SJSA1 (cell line): ENCODE measurements around the gene KCTD10. TPM values are rescaled to one million over a fixed set of nuclear protein-coding genes. Genes with fewer than 3 reads are reported as not detected.

Source experiments
- DNase-seq, 2 experiments: peaks; one replicate each; pipeline ENCODE4 v3.0.0-alpha.2; 2015 to 2020; ENCODE audit warnings: low spot score in 2 of 2, low read depth in 1 of 2
- H3K27ac ChIP-seq: fragments of 250-450 bp; sonication (Bioruptor Pico); 2 replicates; pipeline ENCODE4 v1.5.1; 2020; ENCODE audit warnings: mild to moderate bottlenecking, moderate library complexity
- H3K27me3 ChIP-seq: fragments of 250-450 bp; sonication (Bioruptor Pico); replicated peaks from 2 replicates; pipeline ENCODE4 v1.5.1; 2020; ENCODE audit warnings: mild to moderate bottlenecking, moderate library complexity
- H3K36me3 ChIP-seq: fragments of 250-450 bp; sonication (Bioruptor Pico); 2 replicates; pipeline ENCODE4 v1.5.1; 2020; ENCODE audit warnings: mild to moderate bottlenecking
- H3K4me1 ChIP-seq: fragments of 250-450 bp; sonication (Bioruptor Pico); replicated peaks from 2 replicates; pipeline ENCODE4 v1.6.1; 2021; ENCODE audit warnings: mild to moderate bottlenecking
- H3K4me3 ChIP-seq: fragments of 250-450 bp; sonication (Bioruptor Pico); 2 replicates; pipeline ENCODE4 v1.5.1; 2020; ENCODE audit warnings: mild to moderate bottlenecking
- H3K9me3 ChIP-seq: fragments of 250-450 bp; sonication (Bioruptor Pico); replicated peaks from 2 replicates; pipeline ENCODE4 v1.5.1; 2020; ENCODE audit warnings: mild to moderate bottlenecking
- total RNA-seq: library from RNA; depleted of rRNA; stranded (reverse); fragments of >200 nt; shearing (Covaris generic); gene quantifications from 2 replicates; pipeline ENCODE4 v1.2.3, GENCODE V29; 2014

The KCTD10 gene
- total RNA-seq, 1 experiment from 2014 or later: 33.0 TPM

DNA sequence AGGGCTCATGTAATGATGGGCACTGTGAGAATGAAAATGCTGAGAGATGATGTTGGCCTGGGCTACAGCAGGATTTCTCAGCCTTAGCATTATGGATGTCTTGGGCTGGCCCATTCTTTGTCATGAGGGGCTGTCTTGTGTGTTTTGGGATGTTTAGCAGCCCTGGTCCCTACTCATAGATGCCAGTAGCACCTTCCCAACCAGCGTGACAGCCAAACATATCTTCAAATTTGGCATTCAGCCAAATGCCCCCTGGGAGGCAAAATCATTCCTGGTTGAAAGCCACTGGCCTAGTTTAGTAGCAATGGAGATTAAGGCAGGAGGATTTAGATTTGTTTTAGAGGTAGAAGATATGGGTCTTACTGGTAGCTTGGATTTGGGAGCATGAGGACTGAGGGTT lies 27.0 kb upstream of the KCTD10 start:
- Histone ChIP-seq H3K4me3 (no peak overlapping the region), H3K9me3 (no peaks in the 10 kb centered on the region), H3K36me3 (peaks cover 64% of the 10 kb centered on the region), H3K27ac (no peak overlapping the region), H3K27me3 (no peaks in the 10 kb centered on the region), H3K4me1 (no peaks in the 10 kb centered on the region)
- no peak for DNase-seq

DNA sequence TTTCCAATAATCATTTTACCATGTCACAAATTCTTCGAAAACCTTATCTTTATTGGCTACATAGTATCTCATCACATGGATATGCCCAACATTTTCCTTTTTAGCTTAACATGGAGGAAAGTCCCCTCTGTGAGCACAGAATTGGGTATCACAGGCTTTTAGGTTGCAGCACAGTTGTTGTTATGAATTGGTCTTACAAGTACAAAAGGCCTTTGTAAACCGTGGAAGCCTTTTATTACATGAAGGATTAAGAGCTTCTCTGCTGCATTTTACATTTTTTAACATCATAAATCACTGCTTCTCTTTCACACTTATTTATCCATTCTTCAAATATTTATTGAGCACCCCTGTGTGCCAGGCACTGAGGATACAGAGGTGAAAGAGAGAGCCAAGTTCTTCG lies 26.5 kb upstream of the KCTD10 start:
- H3K4me1 ChIP-seq: no peaks in the 10 kb centered on the region
- H3K36me3 ChIP-seq: peaks cover 61% of the 10 kb centered on the region
- no peaks in the 10 kb centered on the region for H3K9me3 ChIP-seq
- no peak for DNase-seq
- no peak overlapping the region for H3K4me3 ChIP-seq
- no peak overlapping the region for H3K27ac ChIP-seq
- no peaks in the 10 kb centered on the region for H3K27me3 ChIP-seq

DNA sequence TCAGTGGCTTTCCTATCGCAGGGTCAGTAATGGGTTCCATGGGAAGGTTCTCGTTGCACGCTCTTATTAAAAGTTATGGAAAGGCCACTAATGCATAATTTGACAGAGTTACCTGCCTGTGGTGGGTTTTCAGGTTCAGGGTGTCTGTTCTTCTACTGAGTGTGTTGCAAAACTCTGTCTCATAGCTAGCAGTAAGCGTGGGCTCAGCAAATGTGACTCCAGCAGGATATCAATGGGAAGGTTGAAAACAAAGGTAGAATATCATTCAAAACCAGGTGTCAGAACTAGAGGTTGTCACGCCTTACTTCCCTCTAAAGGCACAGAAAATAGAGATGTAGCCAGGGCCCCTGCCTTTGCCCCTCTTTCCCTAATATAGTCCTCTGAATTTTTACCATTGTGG lies 25.2 kb upstream of the KCTD10 start:
- H3K9me3 ChIP-seq: no peaks in the 10 kb centered on the region
- no peak overlapping the region for H3K4me3 ChIP-seq
- DNase-seq: no peak
- no peaks in the 10 kb centered on the region for H3K4me1 ChIP-seq
- no peak overlapping the region for H3K27ac ChIP-seq
- peaks cover 48% of the 10 kb centered on the region for H3K36me3 ChIP-seq
- H3K27me3 ChIP-seq: no peaks in the 10 kb centered on the region

DNA sequence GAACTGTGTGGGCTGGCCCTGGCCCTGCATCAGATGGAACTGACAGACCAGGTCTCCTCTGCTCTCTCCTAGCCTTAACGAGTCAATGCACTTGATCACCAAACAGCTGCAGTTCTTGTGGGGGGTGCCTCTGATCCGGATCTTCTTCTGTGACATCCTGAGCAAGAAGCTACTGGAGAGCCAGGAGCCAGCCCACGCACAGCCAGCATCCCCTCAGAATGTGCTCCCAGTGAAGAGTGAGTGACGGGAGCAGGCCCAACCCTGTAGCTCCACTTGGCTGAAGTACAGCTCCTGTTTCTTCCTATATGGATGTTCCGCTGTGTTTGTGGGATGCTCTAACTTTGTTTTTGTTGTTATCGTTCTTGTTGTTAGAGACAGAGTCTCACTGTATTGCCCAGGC lies 24.2 kb upstream of the KCTD10 start:
- H3K9me3 ChIP-seq: no peaks in the 10 kb centered on the region
- H3K36me3 ChIP-seq: peaks cover 43% of the 10 kb centered on the region
- no peak for DNase-seq
- H3K4me1 ChIP-seq: no peaks in the 10 kb centered on the region
- H3K27me3 ChIP-seq: no peaks in the 10 kb centered on the region
- H3K4me3 ChIP-seq: no peak overlapping the region
- no peak overlapping the region for H3K27ac ChIP-seq

DNA sequence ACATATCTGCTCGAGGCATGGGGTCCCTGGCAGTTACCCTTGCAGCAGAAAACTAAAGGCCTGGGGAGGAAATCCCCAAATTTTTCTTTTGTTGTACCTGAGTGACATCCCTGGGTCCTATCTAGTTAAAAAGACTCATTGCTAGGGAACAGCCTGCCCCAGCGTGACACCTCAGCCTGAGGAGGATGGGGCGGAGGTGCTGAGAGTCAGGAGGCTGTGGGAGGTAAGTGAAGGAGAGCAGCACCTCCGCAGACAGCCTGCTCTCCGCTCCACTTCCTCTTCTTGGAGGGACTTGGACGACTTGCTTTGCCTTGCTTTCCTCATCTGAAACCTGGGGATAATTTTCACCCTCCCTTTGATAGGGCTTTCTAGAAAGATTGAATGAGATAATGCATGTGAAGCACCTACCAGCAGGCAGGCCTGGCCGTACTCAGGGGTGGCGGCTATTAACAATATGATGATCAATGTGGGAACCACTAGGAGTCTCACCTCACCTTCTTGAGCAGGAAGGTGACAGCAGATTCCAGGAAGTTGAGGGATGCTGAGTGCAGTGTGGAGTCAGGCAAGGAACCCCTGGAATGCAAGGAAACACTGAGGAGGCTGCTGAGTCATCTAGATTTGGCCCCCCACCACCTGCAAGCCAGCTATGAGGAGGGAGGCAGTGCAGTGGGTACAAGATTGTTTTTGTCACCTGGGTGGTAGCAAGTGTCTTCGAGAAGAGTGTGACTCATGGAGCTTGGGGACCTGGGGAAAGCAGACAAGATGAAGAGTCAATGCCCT lies 23.5 kb upstream of the KCTD10 start:
- H3K27me3 ChIP-seq: no peaks in the 10 kb centered on the region
- DNase-seq: no peak
- peaks cover 45% of the 10 kb centered on the region for H3K36me3 ChIP-seq
- H3K27ac ChIP-seq: no peak overlapping the region
- no peak overlapping the region for H3K4me3 ChIP-seq
- no peaks in the 10 kb centered on the region for H3K4me1 ChIP-seq
- H3K9me3 ChIP-seq: no peaks in the 10 kb centered on the region

DNA sequence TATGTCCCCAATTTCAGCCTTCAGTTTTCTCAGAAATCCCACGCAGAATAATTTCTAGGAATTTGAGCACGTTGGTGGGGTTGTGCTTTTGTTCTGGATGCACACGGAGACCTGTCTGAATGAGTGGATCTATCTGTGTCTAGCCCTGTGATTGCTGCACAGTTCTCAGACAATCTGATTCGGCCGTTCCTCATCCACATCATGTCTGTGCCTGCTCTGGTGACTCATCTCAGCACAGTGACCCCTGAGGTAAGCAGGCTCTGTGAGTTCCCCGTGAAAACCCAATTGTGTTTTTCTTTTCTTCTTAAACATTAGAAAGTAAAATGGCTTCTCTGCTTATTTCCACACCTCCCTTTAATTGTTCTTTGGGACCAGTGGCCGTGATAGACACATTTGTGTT lies 20.6 kb upstream of the KCTD10 start:
- no peak for DNase-seq
- H3K4me1 ChIP-seq: no peaks in the 10 kb centered on the region
- no peak overlapping the region for H3K27ac ChIP-seq
- no peak overlapping the region for H3K4me3 ChIP-seq
- peaks cover 49% of the 10 kb centered on the region for H3K36me3 ChIP-seq
- H3K9me3 ChIP-seq: peaks cover 4% of the 10 kb centered on the region
- no peaks in the 10 kb centered on the region for H3K27me3 ChIP-seq

DNA sequence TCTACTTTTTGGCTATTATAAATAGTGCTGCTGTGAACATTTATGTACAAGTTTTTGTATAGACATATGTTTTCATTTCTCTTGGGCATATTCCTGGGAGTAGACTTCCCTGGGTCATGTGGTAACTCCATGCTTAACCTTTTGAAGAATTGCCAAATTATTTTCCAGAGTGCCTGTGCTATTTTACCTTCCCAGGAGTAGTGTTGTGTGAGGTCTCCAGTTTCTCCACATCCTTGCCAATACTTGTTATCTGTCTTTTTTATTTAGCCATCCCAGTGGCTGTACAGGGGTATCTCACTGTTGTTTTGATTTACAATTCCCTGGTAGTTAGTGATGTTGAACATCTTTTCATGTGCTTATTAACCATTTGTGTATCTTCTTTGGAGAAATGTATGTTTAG lies 19.2 kb upstream of the KCTD10 start:
- no peak overlapping the region for H3K4me3 ChIP-seq
- DNase-seq: peak; percentile 69 to 76
- peaks cover 54% of the 10 kb centered on the region for H3K36me3 ChIP-seq
- H3K27me3 ChIP-seq: no peaks in the 10 kb centered on the region
- peaks cover 4% of the 10 kb centered on the region for H3K9me3 ChIP-seq
- no peaks in the 10 kb centered on the region for H3K4me1 ChIP-seq
- H3K27ac ChIP-seq: no peak overlapping the region

DNA sequence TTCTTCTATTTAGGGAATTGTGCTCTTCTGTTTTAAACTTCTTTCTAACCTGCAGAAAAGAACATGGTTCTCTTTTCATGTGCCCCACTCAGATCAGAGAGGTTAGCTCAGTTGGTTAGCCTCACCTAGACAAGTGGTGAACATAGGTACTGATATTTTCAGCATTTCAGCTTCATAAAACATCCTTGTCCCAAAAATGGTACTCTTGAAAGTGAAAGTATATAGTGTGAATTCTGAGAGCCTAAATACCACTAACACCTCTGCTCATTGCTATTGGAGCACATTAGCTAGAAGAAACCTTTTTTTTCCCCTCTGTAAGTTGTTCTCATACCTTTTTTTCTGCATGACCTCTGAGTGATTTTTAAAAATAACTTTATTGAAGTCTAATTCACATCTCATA lies 17.9 kb upstream of the KCTD10 start:
- no peaks in the 10 kb centered on the region for H3K4me1 ChIP-seq
- no peak overlapping the region for H3K27ac ChIP-seq
- DNase-seq: no peak
- H3K36me3 ChIP-seq: peaks cover 67% of the 10 kb centered on the region
- H3K4me3 ChIP-seq: no peak overlapping the region
- peaks cover 4% of the 10 kb centered on the region for H3K9me3 ChIP-seq
- no peaks in the 10 kb centered on the region for H3K27me3 ChIP-seq

DNA sequence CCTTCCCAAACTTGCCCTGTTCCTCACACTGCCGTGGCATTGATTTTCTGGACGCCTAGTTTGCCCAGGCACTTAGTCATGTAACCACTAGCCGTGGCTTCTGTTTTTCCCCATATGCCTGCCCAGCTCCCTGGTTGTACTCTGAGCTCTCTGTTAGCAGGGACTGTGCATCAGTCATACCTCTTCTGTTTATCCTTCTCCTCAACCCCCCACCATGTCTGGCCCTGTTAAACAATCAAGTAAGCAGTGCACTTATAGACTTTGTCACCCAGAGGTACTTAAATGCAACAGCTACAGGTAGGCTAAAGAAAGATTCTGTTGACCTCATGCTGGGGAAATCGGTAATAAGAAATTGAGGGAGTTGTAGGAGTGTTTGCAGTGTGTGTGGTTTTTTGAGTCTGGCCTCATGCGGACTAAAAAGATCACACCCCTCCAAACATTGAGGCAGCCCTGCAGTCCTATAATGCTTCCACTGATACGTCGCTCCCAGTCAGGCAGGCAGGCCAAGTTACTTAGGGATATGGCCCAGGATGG lies 17.3 kb upstream of the KCTD10 start:
- Histone ChIP-seq H3K27ac (no peak overlapping the region), H3K9me3 (peaks cover 4% of the 10 kb centered on the region), H3K27me3 (no peaks in the 10 kb centered on the region), H3K4me3 (no peak overlapping the region), H3K36me3 (peaks cover 73% of the 10 kb centered on the region), H3K4me1 (no peaks in the 10 kb centered on the region)
- DNase-seq: peak; percentile 76 to 93

DNA sequence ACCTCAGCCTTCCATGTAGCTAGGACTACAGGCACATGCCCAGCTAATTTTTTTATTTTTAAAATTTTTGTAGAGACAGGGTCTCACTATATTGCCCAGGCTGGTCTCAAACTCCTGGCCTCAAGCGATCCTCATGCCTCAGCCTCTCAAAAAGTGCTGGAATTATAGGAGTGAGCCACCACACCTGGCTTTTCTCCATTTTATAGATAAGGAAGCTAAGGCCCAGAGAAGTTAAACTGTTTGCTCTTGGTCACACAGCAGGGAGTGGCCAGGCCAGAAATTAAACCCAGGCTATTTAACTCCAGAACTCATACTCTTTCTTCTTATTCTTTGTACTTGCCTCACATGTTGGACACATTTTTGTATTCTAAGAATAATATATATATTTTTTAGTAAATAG lies 16.8 kb upstream of the KCTD10 start:
- Histone ChIP-seq H3K4me1 (no peaks in the 10 kb centered on the region), H3K27ac (no peak overlapping the region), H3K4me3 (no peak overlapping the region), H3K36me3 (peaks cover 77% of the 10 kb centered on the region), H3K9me3 (peaks cover 4% of the 10 kb centered on the region), H3K27me3 (no peaks in the 10 kb centered on the region)
- DNase-seq: peak; percentile 63 to 87

DNA sequence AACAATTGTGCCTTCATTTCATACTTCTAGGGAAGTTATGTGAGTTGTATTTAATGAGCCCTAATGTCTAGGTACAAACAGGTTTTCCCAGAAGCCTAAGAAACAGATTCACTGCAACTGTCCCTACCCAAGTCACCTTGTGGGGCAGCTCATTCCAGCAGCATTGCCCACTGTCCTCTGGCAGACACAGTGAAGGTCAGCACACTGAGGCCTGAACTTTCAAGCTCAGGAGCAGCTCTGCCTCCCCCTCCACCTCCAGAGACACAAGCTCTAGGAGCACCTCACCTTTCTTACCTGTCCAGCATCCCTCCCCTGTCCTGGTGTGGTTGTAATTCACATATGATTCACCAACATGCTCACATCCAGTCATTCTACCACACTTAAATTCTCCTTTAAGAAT lies 16.0 kb upstream of the KCTD10 start:
- Histone ChIP-seq H3K27ac (no peak overlapping the region), H3K36me3 (peaks cover 86% of the 10 kb centered on the region), H3K4me3 (no peak overlapping the region), H3K4me1 (no peaks in the 10 kb centered on the region), H3K27me3 (no peaks in the 10 kb centered on the region), H3K9me3 (peaks cover 4% of the 10 kb centered on the region)
- peak in 1 of 2 experiments; percentile 94 for DNase-seq

DNA sequence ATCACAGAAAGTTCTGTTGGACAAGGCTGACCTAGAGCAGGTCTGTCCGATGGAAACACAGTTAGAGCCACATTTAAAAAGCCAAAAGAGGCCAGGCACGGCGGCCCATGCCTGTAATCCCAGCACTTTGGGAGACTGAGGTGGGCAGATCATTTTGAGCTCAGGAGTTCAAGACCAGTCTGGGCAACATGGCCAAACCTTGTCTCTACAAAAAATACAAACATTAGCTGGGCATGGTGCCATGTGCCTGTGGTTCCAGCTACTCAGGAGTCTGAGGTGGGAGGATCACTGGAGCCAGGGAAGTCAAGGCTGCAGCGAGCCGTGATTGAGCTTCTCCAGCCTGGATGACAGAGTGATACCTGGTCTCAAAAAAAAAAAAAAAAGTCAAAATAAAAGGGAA lies 15.3 kb upstream of the KCTD10 start:
- no peaks in the 10 kb centered on the region for H3K4me1 ChIP-seq
- no peak overlapping the region for H3K4me3 ChIP-seq
- peaks cover 4% of the 10 kb centered on the region for H3K9me3 ChIP-seq
- no peak overlapping the region for H3K27ac ChIP-seq
- H3K27me3 ChIP-seq: no peaks in the 10 kb centered on the region
- peak; percentile 73 to 95 for DNase-seq
- peaks cover 93% of the 10 kb centered on the region for H3K36me3 ChIP-seq

DNA sequence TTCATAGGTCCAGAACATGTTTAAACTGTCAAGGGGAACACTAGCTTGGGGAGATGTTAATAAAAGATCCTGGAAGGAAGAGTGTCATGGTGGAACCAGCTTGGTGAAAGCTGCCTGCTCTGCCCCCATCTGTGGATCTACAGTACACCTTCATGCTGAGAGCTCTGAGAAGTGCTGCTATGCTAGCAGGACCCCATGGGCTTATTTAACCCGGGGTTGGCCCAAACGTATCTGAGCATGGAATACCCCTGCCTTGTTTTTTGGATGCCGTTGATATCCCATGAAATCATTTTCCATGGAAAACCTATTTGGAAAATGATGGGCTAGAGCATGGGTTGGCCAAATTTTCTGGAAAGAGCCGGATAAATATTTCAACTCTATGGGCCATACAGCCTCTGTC lies 14.6 kb upstream of the KCTD10 start:
- Histone ChIP-seq H3K27me3 (no peaks in the 10 kb centered on the region), H3K27ac (no peak overlapping the region), H3K4me1 (no peaks in the 10 kb centered on the region), H3K36me3 (peaks cover 98% of the 10 kb centered on the region), H3K9me3 (peaks cover 4% of the 10 kb centered on the region), H3K4me3 (no peak overlapping the region)
- DNase-seq: peak; percentile 70 to 92

DNA sequence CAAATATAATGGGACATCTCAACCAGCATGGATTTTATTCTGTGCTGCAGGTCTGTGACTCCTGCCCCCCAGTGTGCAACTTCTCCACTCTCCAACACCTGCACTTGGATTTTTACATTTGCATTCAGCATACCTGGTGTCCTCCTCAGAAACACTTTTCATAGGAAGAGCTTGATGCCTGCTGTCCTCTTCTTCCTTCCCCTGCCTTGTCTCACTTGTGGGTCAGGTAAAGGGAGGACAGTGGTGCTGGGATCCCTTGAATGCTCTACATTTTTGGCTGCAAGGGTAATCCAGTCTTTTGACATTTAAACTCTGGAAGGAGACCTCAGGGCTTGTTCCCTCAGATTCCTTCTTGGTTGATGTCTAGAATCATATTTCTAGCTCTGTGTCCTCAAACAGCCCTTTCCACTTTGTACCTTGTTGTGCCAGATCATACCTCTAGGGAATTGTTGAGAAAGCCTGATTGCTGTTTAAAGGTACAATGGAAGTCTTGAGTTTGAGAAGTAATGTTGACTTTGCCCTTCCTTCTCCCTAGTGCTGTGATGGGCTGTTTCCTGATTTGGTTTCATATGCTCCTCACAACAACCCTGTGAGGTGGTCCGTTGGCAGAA lies 13.0 kb upstream of the KCTD10 start:
- Histone ChIP-seq H3K9me3 (peaks cover 3% of the 10 kb centered on the region), H3K36me3 (peaks cover 98% of the 10 kb centered on the region), H3K27me3 (no peaks in the 10 kb centered on the region), H3K27ac (no peak overlapping the region), H3K4me1 (no peaks in the 10 kb centered on the region), H3K4me3 (no peak overlapping the region)
- peak in 1 of 2 experiments; percentile 86 for DNase-seq
